K562 (cell line): ENCODE measurements around the gene ASF1B. TPM values are rescaled to one million over a fixed set of nuclear protein-coding genes. Genes with fewer than 3 reads are reported as not detected.

Experiments
- ATAC-seq: fragments of 200-7000 bp; cut with Tn5 transposase; 3 replicates; pipeline ENCODE4 v1.9.1; 2020; ENCODE audit warnings: moderate library complexity
- BruUV-seq: library from RNA; stranded (reverse); fragments of 400-500 nt; replicated peaks from 2 replicates; lab custom pipeline; 2021; lab: Mats Ljungman, UMichigan
- CTCF ChIA-PET: fragments of 300-600 bp; formaldehyde crosslinking; extraction: SDS; loops from one replicate; lab custom pipeline; 2021; ENCODE audit warnings: low intra/inter-chr PET ratio; lab: Yijun Ruan, JAX
- POLR2A ChIA-PET: fragments of 300-600, 350-650 bp; sonication (Branson Sonifier 250); formaldehyde crosslinking; extraction: SDS; loops from one replicate; lab custom pipeline; 2021; ENCODE audit warnings: antibody characterized with exemption, inconsistent platforms; lab: Yijun Ruan, JAX
- DNase-seq, 4 experiments: peaks; one replicate each; pipeline versions ENCODE4 v3.0.0 to v3.0.0-alpha.2; 2011 to 2018; ENCODE audit warnings: low spot score in 3 of 4, mixed read lengths in 3 of 4; ENCODE audit errors: extremely low read depth in 1 of 4
- FAIRE-seq: peaks from 2 replicates; lab custom pipeline; 2011; peaks lifted over from hg19 to GRCh38; lab: Jason Lieb, UNC
- H2AFZ ChIP-seq: 2 replicates; pipeline ENCODE4 v1.6.0; 2011; ENCODE audit warnings: low read depth, low read length, control low read depth, inconsistent platforms
- H3K27ac ChIP-seq: fragments of 200-600 bp; 3 replicates; pipeline ENCODE4 v1.8.0; 2011; ENCODE audit warnings: low read depth, mild to moderate bottlenecking, control low read depth, inconsistent platforms, low read length, moderate library complexity, mixed read lengths; ENCODE audit errors: extremely low read depth
- H3K27me3 ChIP-seq, 2 experiments: fragments of 300-600 bp in 1 of 2; 2 replicates in 1 of 2; 3 replicates in 1 of 2; pipeline versions ENCODE4 v1.6.0 to v1.8.0; 2011; ENCODE audit warnings: inconsistent platforms in 2 of 2, low read length in 2 of 2, mild to moderate bottlenecking in 1 of 2, mixed read lengths in 1 of 2, moderate library complexity in 1 of 2; ENCODE audit not compliant: control insufficient read depth in 2 of 2, insufficient read depth in 2 of 2
- H3K36me3 ChIP-seq: fragments of 300-600 bp; 3 replicates; pipeline ENCODE4 v1.8.0; 2011; ENCODE audit warnings: mild to moderate bottlenecking, low read length, inconsistent platforms; ENCODE audit not compliant: control insufficient read depth, insufficient read depth
- H3K4me1 ChIP-seq, 2 experiments: fragments of 200-600 bp in 1 of 2; replicated peaks in 1 of 2; 2 replicates in 1 of 2; 3 replicates in 1 of 2; pipeline versions ENCODE4 v1.5.1 to v1.8.0; 2011; ENCODE audit warnings: inconsistent platforms in 2 of 2, low read length in 2 of 2, mild to moderate bottlenecking in 1 of 2, mixed read lengths in 1 of 2, moderate library complexity in 1 of 2; ENCODE audit not compliant: control insufficient read depth in 2 of 2, insufficient read depth in 2 of 2
- H3K4me2 ChIP-seq: 2 replicates; pipeline ENCODE4 v1.6.1; 2011; ENCODE audit warnings: low read length, control low read depth, inconsistent platforms, mixed read lengths; ENCODE audit not compliant: insufficient read depth
- H3K4me3 ChIP-seq: fragments of 200-600 bp; sonication (generic), shearing (Covaris generic); 2 replicates; pipeline ENCODE4 v1.5.1; 2016; ENCODE audit warnings: control low read depth, inconsistent platforms
- H3K79me2 ChIP-seq: fragments of 200-600 bp; 3 replicates; pipeline ENCODE4 v1.8.0; 2011; ENCODE audit warnings: low read length, inconsistent platforms; ENCODE audit not compliant: control insufficient read depth, insufficient read depth
- H3K9ac ChIP-seq, 2 experiments: 2 replicates each; pipeline versions ENCODE4 v1.6.0 to v1.6.1; 2011; ENCODE audit warnings: low read depth in 2 of 2, low read length in 2 of 2, control low read depth in 1 of 2, inconsistent platforms in 1 of 2, mild to moderate bottlenecking in 1 of 2, mixed read lengths in 1 of 2; ENCODE audit not compliant: insufficient read depth in 1 of 2
- H3K9me1 ChIP-seq: one replicate; pipeline ENCODE4 v1.6.0; 2011; ENCODE audit warnings: inconsistent platforms, mild to moderate bottlenecking, low read length, moderate library complexity; ENCODE audit not compliant: control insufficient read depth, insufficient read depth
- H3K9me3 ChIP-seq: replicated peaks from 2 replicates; pipeline ENCODE4 v1.5.1; 2011; ENCODE audit warnings: low read depth, low read length, inconsistent platforms; ENCODE audit not compliant: control insufficient read depth, insufficient read depth
- H4K20me1 ChIP-seq: replicated peaks from 2 replicates; pipeline ENCODE4 v1.6.1; 2011; ENCODE audit warnings: low read length, inconsistent platforms, mixed read lengths; ENCODE audit not compliant: control insufficient read depth, insufficient read depth
- CBFA2T3 ChIP-seq: fragments of 450-650 bp; IDR thresholded peaks from 2 replicates; pipeline ENCODE4 v1.6.1; 2017
- DNMT1 ChIP-seq: fragments of 450-650 bp; IDR thresholded peaks from 2 replicates; pipeline ENCODE4 v1.6.1; 2016; ENCODE audit warnings: antibody characterized with exemption, mild to moderate bottlenecking
- HNRNPLL ChIP-seq: fragments of 200-400 bp; formaldehyde crosslinking; IDR thresholded peaks from 2 replicates; pipeline ENCODE4 v1.6.1; 2017; ENCODE audit warnings: low read length, low read depth, mild to moderate bottlenecking; ENCODE audit not compliant: poor library complexity, severe bottlenecking
- POLR2A ChIP-seq: fragments of 450-650 bp; conservative IDR thresholded peaks from 2 replicates; pipeline ENCODE4 v1.6.1; 2016
- POLR2G ChIP-seq: fragments of 200-400 bp; formaldehyde crosslinking; IDR thresholded peaks from 2 replicates; pipeline ENCODE4 v1.6.1; 2017; ENCODE audit warnings: low read depth, mild to moderate bottlenecking, antibody characterized with exemption, low read length, moderate library complexity
- RBFOX2 ChIP-seq: fragments of 200-400 bp; formaldehyde crosslinking; IDR thresholded peaks from 2 replicates; pipeline ENCODE4 v1.6.1; 2017; ENCODE audit warnings: low read depth, mild to moderate bottlenecking, low read length, moderate library complexity
- TCF3 ChIP-seq: sonication (generic); formaldehyde crosslinking; IDR thresholded peaks from 2 replicates; pipeline ENCODE4 v1.4.0; 2020; ENCODE audit warnings: mild to moderate bottlenecking, missing genetic modification reagents
- ZNF24 ChIP-seq: fragments of 450-650 bp; IDR thresholded peaks from 2 replicates; pipeline ENCODE4 v1.6.1; 2016
- WGBS: fragments of 100-300 bp; shearing (Covaris generic); methylation state at CpG from one replicate; pipeline ENCODE4 v1.1.6; 2016; ENCODE audit warnings: low coverage, mixed read lengths; ENCODE audit not compliant: insufficient coverage; ENCODE audit errors: missing lambda C conversion rate; 5-methylcytosine and 5-hydroxymethylcytosine counted together
- in situ Hi-C: fragments of 300-500 bp; cut with MboI; formaldehyde crosslinking; loops from 4 replicates; pipeline ENCODE4 v1.15.0; 2018; ENCODE audit warnings: inconsistent platforms, mixed read lengths
- intact Hi-C: fragments of 100-400 bp; cut with micrococcal nuclease; formaldehyde crosslinking; loops from 2 replicates; pipeline ENCODE4 v1.14.2; 2022
- polyA plus RNA-seq, 8 experiments: library from polyadenylated mRNA; depleted of rRNA in 4 of 8; stranded (reverse) in 5 of 8; unstranded in 3 of 8; fragments of >200 nt; fragmentation: Nextera tagmentation in 2 of 8; fragmentation: Illumina TruSeq in 1 of 8; extraction: Ambion mirVana in 2 of 8; extraction: Trizol in 1 of 8; gene quantifications; 2 replicates each; pipeline versions ENCODE4 v1.2.1 to v1.2.3, GENCODE V29; 2011 to 2014; ENCODE audit warnings: inconsistent platforms in 1 of 8, missing spikeins in 1 of 8
- total RNA-seq, 7 experiments: library from RNA; depleted of rRNA in 6 of 7; stranded (reverse); fragments of >200 nt in 6 of 7; fragmentation: Illumina TruSeq in 2 of 7; extraction: Trizol in 2 of 7; gene quantifications; 2 replicates each; pipeline versions ENCODE4 v1.2.1 to v1.2.3, GENCODE V29; 2011 to 2021; ENCODE audit warnings: low replicate concordance in 1 of 7

The ASF1B gene
- total and polyA plus RNA-seq, 9 of the 15 experiments (the other 6 are each of a cell fraction or from before 2014, with no cell fraction given) = 6.0 to 69.4 (median 53.3) TPM

DNA sequence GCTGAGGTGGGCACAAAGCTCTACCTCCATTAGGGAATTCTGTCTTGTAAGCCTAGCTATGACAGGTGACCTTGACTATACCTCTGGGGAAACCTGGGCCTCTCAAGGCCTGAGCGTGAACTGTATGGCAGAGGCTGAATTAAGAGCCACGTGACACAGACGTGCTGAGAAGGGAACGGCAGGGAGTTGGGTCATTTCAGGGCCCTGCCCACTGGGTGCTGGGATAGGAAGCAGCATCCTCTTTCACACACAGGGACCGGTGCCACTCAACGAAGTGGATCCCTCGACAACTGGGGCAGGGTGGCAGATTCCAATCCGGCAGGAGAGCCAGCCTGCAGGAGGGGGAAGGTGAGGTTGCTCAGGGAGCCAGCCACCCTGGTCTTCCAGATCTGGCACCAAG is 9.2 kb downstream of the ASF1B start:
- Histone ChIP-seq H3K27ac (no peak overlapping the region), H3K4me3 (no peak overlapping the region), H2AFZ (no peak overlapping the region), H4K20me1 (no peaks in the 10 kb centered on the region), H3K79me2 (no peaks in the 10 kb centered on the region), H3K9me3 (no peaks in the 10 kb centered on the region), H3K27me3 (no peaks in the 10 kb centered on the region), H3K9ac (no peak overlapping the region), H3K36me3 (peaks cover 49% of the 10 kb centered on the region), H3K9me1 (no peaks in the 10 kb centered on the region), H3K4me2 (no peak overlapping the region), H3K4me1 (no peaks in the 10 kb centered on the region; a peak in 1 of 5 replicates)
- POLR2A ChIA-PET = interaction anchor here (1.2 to 1.8 kb wide), 2 partner anchors 9 to 70 kb away, joined by 3 to 5 read pairs; partner anchors contain the start of gene ASF1B
- in situ Hi-C loops (no loop called here), intact Hi-C loops (no loop called here)
- no TSS peak for BruUV-seq
- TF ChIP-seq RBFOX2 (0 out of 2 replicates have a peak, but pooled peaks have one; percentile 24), POLR2G (peak; percentile 45; the same call in 1 of the 2 replicates), HNRNPLL (no peak), POLR2A (0 out of 2 replicates have a peak, but pooled peaks have one; percentile 9)
- ATAC-seq = no peak
- FAIRE-seq = no peak
- CTCF ChIA-PET = no interaction called here
- DNase-seq = no peak
- 88% methylated on average over 8 of the region's 8 CpGs for WGBS

DNA sequence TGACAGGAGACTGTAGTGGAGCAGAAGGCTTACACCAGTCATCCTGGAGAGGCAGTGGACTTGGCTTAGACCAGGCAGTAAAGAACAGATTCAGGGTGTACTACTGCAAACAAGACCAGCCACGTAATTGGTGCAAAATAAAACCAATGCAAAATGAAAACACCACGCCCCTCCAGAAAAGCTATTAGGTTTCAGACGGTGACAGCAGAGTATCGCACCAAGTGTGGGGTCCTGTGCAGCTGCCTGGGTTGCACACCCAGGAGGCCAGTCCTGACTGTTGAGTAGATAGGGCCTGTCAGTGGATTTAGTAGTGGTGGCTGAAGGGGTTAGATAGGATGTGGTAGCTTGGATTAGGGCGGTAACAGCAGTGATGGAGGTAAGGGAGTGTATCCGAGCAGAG is 13.5 kb downstream of the ASF1B start:
- no TSS peak for BruUV-seq
- no peak for DNase-seq
- Histone ChIP-seq H3K27ac (no peak overlapping the region), H3K79me2 (no peaks in the 10 kb centered on the region; the same call in 2 of the 3 replicates), H3K9ac (no peak overlapping the region), H2AFZ (no peak overlapping the region), H3K4me1 (peaks cover 15 to 20% of the 10 kb centered on the region in 2 experiments; a peak in 4 of 5 replicates), H4K20me1 (no peaks in the 10 kb centered on the region), H3K4me2 (no peak overlapping the region), H3K4me3 (no peak overlapping the region), H3K9me1 (no peaks in the 10 kb centered on the region), H3K36me3 (peaks cover 51% of the 10 kb centered on the region), H3K27me3 (no peaks in the 10 kb centered on the region), H3K9me3 (no peaks in the 10 kb centered on the region)
- FAIRE-seq = no peak
- ChIA-PET CTCF (no interaction called here), POLR2A (interaction anchor here (1.3 to 2.0 kb wide), 2 partner anchors 9 to 13 kb away, joined by 5 to 9 read pairs; partner anchors contain the start of gene ASF1B)
- 65% methylated on average over 6 of the region's 6 CpGs for WGBS
- TF ChIP-seq DNMT1 (no peak), TCF3 (CRISPR knock-in tag) (peak; percentile 27; the same call in 1 of the 2 replicates), ZNF24 (no peak), CBFA2T3 (peak; percentile 48)
- in situ Hi-C loops = no loop called here
- intact Hi-C loops = no loop called here
- no peak for ATAC-seq
